NCI-H1092 (cell line): ENCODE results near the gene SART1.

Source experiments
- DNase-seq: peaks from one replicate; lab custom pipeline; 2025; lab: John Stamatoyannopoulos, UW

The SART1 gene

DNA sequence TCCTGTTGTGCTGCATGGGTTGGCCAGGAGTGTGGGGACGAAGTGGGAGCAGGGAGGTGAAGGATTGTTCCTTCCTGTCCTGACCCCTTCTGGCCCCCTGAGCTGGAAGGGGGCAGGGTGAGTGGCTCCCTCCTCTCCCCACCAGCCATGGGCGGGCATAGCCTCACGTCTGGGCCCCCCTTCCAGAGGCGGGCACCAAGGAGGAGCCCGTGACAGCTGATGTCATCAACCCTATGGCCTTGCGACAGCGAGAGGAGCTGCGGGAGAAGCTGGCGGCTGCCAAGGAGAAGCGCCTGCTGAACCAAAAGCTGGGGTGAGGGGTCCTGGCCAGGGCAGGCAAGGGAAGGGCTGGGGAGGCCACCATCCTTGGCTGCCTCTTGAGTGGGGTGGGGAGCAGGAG, 3.4 kb downstream of the SART1 start:
- no peak for DNase-seq

DNA sequence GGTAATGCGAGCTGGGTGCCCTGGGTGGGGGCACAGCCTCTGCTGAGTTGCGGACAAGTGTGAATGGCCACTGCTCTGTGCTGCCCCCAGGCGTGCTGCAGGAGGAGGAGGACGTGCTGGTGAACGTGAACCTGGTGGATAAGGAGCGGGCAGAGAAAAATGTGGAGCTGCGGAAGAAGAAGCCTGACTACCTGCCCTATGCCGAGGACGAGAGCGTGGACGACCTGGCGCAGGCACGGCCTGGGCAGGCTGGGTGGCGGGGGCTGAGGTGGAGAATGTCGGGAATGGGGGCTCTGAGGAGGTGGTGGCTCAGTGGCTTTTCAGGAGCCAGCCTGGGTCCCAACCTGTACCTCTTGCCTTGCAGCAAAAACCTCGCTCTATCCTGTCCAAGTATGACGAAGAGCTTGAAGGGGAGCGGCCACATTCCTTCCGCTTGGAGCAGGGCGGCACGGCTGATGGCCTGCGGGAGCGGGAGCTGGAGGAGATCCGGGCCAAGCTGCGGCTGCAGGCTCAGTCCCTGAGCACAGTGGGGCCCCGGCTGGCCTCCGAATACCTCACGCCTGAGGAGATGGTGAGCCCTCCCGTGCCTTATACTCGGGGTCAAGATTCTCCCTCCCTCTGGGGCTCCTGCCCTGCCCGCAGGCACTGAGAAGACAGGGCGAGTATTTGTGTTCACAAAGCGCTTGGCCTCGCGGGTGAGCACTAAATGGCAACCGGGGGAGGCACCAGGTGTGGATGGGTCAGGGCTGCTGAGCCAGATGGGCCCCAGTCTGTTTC, 4.6 kb downstream of the SART1 start:
- DNase-seq, result no peak

DNA sequence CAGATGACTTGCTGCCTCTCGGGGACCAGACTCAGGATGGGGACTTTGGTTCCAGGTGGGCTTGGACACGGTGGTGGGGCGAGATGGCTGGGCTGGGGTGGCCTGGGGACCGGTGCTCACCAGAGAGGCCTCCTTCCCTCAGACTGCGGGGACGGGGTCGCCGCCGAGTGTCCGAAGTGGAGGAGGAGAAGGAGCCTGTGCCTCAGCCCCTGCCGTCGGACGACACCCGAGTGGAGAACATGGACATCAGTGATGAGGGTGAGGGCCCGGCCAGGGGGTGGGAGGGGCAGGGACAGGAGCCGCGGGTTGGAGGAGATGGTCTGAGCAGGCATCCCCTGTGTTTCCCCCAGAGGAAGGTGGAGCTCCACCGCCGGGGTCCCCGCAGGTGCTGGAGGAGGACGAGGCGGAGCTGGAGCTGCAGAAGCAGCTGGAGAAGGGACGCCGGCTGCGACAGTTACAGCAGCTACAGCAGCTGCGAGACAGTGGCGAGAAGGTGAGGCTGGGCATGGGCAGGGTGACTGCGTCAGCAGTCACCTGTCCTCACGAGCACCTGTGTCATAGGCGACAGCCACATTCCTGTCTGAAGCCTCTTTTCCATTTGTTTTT, 5.9 kb downstream of the SART1 start:
- no peak for DNase-seq

DNA sequence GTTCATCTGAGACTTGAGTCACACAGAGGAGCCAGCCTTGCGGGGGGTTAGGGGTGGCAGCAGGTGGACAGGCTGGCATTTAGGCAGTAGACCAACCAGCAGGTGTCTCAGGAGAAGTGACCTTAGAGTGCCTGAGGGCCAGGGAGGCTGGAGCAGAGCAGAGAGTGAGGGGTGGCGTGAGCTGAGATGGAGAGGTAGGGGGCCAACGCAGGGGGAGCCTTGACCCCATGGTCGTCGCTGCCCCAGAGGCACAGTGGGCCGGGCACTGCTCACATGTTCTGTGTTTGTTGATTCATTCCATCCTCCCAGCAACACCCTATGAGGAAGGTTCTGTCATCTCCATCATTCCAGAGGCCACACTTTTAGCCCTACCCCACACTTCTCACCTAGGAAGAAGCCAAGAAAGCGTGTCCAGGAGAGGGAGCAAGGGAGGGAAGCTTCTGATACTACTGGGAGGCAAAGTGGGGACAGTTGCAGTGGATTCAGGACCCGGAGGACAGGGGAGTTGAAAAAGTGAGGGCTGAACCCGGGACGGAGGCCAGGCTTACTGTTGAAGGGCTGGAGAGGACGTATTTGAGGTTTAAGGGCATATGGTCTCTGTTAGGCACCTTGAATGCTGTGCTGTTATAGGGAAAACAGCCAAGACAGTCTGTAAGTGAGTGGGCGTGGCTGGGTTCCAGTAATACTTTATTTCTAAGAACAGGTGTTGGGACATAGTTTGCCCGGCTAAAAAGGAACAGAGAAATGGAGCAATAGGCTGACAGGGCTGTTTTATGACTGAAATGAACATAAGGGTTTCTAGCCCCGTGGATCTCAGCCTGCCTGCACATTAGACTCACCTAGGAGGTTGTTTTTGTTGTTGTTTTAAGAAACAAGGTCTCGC, 7.3 kb downstream of the SART1 start:
- no peak for DNase-seq

DNA sequence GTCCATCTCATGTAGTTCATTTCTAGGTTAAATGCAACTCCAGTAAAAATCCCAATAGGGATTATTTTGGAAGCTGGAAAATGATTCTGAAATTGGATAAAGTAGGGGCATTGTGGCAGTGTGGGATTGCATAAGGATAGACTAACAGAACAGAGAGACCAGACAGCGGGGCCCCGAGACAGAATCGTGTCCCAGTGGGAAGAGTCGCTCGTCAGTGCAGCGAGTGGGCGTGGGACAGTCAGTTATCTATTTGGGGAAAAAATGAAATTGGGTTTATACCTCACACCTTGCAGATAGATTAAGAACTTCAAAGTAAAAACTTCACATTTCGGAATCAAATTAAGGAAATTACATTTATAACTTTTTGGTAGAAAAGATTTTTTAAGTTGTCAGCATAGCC, 10.6 kb downstream of the SART1 start:
- no peak for DNase-seq

DNA sequence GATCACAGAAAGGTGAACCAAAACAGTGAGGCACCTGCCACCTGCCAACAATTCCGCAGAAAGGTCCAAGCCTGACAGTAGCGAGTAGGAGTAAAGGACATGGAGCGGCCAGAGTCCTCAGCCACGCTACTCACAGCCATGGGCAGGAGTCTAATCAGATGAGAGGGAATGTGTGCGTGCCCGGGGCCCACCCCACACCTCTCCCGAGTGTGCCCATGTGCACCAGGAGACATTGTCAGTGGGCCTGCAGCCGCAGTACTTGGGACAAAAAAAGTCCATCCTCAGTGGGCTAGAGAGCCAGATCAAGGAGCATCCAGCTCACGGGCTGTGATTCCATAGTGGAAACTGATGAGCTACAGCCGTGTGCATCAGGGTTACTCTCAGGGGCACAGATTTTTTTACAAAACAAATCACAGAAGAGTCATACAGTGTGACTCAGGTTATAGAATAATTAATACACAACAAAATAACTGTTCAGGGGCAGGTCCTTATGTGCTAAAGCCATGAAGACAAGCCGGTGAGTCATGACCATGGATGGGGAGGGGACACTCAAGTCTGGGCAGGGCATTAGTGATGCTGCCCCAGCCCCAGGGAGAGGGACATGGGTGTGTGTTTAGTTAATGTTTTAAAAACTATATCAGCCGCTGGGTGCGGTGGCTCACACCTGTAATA, 12.0 kb downstream of the SART1 start:
- no peak for DNase-seq

DNA sequence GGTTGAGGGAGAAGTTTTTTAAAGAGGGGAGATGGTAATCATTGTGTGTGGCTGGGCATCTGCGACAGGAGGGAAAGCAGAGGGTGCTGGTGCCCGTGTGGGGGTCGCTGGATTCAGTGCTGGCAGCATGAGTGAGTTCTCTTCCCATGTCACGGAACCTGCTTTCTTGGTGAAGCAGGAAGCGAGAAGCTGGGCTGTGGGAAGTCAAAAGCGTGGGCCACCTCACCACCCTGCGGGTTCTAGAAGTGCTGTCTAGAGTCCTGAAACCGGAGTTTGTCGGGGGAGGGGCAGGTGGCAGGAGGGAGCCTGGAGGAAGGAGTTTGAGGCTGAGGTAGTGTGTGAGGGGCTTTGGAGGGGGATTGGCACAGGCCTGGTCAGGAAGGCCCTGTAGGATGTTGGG, 14.2 kb downstream of the SART1 start:
- no peak for DNase-seq

DNA sequence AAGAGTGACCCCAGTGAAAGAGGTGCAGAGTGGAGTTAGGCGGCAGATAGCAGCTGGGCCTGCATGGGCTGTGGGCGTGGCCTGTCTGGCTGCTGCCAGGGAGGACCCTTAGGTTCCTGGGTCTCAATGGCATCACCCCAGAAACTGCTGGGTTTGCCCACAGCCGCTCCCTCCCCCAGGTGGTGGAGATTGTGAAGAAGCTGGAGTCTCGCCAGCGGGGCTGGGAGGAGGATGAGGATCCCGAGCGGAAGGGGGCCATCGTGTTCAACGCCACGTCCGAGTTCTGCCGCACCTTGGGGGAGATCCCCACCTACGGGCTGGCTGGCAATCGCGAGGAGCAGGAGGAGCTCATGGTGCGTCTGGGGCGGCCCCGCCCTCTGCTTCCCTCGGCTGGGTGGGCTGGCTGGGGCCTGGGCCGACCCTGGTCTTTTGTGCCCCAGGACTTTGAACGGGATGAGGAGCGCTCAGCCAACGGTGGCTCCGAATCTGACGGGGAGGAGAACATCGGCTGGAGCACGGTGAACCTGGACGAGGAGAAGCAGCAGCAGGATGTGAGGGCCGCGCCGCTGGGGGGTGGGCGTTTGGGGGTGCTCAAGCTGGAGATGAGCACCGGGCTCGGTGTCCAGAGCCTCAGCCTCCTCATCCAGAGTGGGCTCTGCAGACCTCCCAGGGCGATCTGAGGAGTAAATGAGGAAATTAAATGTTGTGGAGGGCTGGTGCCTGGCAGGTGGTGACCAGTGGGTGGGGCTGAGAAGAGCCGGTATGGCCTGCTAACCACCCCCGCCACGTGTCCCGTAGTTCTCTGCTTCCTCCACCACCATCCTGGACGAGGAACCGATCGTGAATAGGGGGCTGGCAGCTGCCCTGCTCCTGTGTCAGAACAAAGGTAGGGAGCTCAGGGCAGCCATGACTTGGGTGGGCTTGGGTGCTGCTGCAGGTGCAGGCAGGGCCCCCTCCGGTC, 15.0 kb downstream of the SART1 start:
- no peak for DNase-seq

DNA sequence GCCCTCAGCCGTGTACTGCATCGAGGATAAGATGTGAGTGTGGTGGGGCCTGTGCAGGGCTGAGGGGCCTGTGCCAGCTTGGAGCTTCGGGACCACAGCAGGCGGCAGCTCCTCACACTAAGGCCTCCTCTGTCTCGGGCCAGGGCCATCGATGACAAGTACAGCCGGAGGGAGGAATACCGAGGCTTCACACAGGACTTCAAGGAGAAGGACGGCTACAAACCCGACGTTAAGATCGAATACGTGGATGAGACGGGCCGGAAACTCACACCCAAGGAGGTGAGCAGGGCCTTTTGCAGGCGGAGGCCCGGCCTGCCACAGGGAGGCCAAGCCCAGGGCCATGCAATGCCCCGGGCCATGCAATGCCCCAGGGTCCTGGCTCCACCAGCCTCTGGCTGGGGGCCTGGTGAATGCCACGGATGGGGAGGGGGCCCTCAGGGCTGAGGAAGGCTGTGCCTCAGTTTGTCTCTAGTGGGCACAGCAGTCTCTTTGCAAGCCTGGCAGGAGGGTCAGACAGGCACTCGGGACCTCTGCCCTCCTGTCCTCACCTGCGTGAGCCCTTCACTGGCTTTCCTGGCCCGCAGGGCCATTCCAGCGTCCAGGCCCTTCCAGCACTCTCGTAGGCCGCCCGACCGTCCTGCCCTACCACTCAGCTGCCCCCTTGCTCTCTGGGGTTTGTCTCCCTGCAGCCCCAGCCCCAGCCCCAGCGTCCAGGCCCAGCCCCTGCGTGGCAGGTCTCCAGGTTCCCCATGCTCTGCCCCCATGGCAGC, 16.3 kb downstream of the SART1 start:
- no peak for DNase-seq

DNA sequence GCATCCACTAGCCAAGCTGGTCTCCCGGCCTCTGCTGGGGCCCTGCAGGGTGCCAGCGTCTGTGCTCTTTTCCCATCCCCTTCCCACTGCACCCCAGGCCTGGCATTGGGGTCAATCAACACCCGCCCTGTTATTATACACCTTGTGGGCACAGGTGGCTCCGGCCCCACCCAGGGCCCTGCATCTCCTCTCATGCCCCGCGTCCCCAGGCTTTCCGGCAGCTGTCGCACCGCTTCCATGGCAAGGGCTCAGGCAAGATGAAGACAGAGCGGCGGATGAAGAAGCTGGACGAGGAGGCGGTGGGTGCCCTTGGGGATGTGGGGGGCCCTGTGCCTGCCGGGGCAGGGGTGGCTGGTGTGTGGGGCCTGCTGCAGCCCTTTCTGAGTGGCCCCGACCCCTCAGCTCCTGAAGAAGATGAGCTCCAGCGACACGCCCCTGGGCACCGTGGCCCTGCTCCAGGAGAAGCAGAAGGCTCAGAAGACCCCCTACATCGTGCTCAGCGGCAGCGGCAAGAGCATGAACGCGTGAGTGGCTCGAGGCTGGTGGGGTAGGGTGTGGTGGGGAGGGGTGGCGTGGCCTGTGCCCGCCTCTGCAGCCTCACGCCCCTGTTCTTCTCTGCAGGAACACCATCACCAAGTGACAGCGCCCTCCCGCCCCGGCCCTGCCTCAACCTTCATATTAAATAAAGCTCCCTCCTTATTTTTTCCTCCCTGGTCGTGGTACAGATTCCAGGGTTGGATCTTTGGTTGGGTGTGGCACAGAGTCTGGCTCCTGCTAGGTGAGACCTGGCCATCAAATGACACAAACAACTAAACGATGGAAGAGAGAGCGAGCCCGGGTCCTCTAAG, 17.1 kb downstream of the SART1 start:
- no peak for DNase-seq

DNA sequence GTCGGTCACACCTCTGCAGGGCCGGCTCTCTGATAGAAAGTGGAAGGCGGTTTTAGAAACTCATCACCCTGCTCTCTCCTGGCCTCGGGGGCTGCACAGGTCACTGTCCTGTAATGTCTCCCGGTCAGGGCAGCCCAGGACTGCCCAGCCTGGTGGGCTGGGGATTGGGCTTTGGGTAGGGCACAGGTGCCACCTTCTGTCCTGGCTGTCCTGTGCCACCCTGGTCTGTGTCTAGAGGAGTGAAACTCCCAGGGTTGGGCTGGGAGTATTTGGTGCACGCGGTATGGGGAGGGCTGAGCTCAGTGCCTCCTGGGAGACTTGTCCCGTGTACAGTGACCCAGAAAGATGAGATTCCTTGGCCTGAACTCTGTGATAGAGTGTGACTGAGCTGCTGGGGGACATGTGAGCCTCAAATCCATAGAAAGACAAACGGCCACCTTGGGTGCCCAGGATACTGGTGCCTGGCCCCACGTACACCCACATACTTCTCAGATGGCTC, 17.8 kb downstream of the SART1 start:
- no peak for DNase-seq

DNA sequence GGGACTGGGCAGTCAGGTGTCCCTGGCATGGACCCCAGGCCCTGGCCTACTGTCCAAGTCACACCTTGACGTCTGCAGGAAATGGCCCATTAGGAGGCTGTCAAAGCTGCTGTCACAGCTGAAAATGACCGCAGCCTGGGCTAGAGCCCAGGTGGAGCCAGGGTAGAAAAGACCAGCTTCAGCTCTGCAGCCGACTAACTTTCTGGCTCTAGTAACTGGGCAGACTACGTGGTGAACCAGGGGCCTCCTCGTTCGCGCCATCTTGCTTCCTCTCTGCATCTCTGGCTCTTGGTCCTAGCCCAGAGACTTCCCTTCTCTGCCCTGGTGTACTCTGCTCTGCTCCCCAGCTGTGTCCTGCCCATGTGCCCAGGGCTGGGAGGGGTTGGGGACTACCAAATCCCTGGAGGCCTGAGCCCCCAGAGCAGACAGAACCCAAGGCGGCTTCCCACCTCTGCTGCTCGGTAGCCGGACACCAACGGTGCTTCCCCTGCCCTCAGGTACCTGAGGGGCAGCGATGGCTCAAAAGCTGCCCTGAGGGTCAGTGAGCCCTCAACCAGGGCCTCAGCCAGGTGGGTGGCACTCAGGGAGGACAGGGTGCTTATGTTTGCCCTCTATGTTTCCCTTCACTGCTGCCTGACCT, 19.7 kb downstream of the SART1 start:
- DNase-seq, result no peak

DNA sequence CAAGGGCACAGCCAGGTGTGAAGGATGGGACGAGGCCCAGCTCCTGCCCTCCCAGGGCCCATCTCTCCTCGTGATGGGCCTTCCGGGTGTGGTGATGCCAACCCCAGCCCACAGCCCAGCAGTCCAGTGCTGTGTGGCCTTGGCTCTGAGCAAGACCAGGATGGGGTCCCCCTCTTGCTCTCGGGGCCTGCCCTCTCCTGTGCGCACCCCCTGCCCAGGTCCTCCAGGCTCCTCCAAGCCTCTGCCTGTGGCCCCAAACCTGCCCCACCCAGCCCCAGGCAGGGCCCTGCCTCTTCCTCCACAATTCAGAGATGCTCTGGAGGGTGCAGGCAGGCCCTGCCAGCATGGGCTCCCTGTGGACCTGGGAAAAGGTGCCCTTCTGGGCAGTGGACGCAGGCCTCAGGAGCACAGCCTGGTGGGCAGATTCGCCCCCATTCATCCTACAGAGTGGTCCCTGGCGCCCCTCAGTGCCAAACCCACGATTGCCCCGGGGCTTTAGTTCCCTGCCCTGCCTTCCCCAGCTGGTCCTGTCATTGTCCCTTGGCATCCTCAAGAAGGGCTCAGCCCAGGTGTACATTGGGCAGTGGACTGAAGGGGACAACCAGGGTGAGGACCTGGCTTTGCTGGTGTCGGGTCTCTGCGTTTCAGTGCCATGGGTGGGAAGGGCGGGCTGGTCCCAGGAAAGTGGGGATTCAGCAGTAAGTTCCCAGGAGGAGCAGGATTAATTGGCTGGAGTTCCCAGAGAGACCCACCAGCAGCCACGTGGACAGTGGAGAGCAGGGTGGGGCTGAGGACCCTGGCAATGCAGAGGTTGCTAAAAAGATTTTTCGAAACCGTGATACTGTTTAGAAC, 20.7 kb downstream of the SART1 start:
- no peak for DNase-seq

DNA sequence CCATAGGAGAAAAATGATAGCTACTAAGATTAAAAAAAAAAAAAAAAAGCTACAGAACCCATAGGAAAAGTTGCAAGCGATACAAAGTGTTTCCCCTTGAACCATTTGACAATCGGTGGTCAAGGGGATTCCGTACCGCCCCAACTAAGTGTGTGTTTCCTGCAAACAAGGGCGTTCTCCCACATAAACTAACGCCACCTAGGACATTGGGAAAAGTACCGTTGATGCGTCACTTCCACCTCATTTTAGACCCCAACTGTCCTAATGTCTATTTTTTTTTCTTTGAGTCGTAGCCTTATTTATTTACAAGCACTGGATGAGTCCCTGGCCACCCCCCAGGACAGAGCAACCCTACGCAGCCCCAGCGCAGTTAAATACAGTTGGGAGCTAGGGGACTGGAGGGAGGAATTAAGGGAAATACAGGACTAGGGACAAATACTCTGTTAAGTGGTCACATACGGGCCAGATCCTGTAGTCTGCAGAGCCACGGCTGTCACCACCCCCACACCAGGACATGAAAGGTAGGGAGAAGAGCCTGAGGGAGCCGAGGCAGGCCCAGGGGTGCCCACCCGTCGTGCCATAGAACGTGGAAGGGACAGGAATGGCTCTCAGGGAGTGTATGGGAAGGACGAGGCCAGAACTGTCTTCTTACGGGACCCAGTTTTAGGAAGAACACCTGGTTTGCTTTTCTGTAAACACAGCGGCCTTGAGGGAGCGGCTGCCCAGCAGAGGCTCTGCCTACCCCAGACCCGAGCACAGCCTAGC, 21.5 kb downstream of the SART1 start:
- no peak for DNase-seq

DNA sequence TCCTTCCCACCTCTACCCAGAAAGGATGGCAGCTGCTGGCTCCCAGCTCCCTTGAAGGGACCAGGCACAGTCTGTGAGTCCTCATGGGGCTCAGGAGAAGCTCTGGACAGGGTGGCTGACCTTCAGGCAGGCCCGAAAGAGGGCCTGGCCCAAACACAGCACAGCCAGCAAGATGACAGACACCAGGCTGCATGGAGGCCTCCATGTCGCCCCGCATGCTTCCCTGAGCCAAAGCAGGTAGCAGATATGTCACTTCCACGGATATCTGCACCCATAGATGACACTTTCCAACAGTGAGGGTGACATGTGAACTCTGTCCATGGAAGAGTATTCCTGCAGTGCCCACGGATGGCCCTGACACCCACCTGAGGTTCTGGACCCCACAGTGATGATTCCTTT, 22.1 kb downstream of the SART1 start:
- no peak for DNase-seq

DNA sequence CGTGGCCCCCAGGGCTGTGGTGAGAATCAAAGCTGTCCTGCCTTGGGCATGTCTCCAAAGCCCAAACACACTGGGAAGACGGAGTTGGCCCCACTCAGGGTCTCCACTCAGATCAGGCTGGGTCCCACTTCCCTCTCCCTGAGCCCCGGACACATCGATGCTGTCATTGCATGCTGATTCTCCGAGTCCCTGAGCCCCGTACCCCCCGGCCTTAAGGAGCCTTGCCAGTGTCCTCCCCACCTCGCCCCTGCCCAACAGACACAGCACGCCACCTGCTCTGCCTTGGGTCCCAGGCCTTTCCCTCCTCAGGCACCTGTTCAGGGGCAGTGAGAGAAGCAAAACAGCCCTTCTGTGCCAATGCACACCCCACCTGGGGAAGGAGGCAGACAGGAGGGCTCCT, 25.8 kb downstream of the SART1 start:
- DNase-seq, result no peak
